SKM-1 treated with dmso at 0.1 percent for 144 hours (cell line): ENCODE data around the gene CCDC107.
A peak's percentile ranks its signal among the peaks of the same experiment; 100 is the strongest.
"Not testable (repeated sequence)": the region's sequence is repeated elsewhere in the genome, so short reads cannot be mapped to it uniquely, and the experiment has no call there.

Experiments used
- DNase-seq: peaks from one replicate; lab custom pipeline; 2025; ENCODE audit not compliant: unreplicated experiment; lab: John Stamatoyannopoulos, UW

The CCDC107 gene

GRCh38 chr9:35637427-35637955 is 20.6 kb upstream of the CCDC107 start:
- not testable (repeated sequence) for DNase-seq

GRCh38 chr9:35638751-35639150 is 19.3 kb upstream of the CCDC107 start:
- not testable (repeated sequence) for DNase-seq

- not testable (repeated sequence) for DNase-seq
These were observed 18.9 kb upstream of the CCDC107 start for GRCh38 chr9:35639225-35639624.

DNA sequence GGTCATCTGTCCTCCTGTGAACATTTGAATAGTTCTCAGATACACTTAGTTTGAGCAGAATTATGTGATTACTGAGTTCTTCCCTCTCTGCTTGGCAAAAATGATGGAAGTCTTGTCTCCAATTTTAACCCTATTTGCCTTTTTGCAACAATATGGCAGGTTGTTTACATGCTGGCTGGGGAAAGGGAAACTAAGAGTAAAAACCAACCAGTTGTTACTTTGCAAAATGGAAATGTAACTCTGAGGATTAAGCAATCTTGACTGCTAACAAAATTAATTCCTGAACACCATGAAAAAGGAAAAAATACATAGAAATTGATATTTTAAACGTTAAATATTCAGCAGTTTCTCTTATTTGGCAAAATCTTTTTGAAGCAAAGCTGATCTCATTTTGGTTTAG is 18.5 kb upstream of the CCDC107 start:
- DNase-seq = no peak

DNA sequence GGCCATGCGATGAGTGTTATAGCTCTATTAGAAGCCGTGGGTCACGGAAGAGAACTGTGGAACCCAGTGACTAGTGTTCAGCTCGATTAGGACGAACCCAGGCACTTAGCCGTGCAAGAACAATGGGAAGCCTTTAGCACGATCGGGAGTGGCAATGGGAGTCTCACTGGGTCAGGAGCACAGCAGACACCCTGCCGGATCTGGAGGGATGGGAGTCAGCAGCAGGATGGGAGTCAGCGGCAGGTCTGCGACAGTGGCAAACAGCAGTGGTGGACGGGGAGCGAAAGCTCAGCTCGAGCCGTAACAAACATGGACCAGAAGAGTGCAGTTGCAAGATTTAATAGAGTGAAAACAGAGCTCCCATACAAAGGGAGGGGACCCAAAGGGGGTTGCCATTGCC is 17.7 kb upstream of the CCDC107 start:
- not testable (repeated sequence) for DNase-seq

GRCh38 chr9:35641478-35641877 is 16.6 kb upstream of the CCDC107 start:
- DNase-seq = not testable (repeated sequence)

DNA sequence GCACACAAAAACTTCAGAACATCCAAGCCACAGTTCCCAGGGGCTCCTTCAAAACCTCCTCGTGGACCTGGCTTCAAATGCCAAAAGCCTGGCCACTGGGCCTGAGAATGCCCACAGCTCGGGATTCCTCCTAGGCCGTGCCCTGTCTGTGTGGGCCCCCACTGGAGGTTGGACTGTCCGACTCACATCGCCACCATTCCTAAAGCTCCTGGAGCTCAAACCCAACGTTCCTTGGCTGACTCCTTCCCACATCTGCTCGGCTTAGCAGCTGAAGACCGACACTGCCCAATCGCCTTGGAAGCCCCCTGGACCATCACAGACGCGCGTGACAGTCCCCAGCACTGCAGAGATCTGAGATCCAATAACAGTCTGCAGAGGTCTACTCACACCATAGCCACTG is 15.0 kb upstream of the CCDC107 start:
- no peak for DNase-seq

DNA sequence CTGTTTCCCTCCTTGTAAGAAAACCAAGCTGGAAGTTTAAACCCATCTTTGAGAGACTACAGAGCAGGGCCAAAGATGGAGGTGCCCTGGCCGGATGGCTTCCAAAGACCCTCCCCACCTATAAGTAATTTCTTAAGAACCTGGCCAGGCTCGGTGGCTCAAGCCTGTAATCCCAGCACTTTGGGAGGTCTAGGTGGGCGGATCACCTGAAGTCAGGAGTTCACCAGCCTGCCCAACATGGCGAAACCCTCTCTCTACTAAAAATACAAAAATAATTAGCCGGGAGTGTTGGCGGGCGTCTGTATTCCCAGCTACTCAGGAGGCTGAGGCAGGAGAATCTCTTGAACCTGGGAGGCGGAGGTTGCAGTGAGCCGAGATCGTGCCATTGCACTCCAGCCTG is 12.4 kb upstream of the CCDC107 start:
- DNase-seq = not testable (repeated sequence)

- no peak for DNase-seq
These were observed 11.9 kb upstream of the CCDC107 start for GRCh38 chr9:35646153-35646532.

GRCh38 chr9:35646533-35647265 is 11.4 kb upstream of the CCDC107 start:
- DNase-seq = peak; percentile 78

DNA sequence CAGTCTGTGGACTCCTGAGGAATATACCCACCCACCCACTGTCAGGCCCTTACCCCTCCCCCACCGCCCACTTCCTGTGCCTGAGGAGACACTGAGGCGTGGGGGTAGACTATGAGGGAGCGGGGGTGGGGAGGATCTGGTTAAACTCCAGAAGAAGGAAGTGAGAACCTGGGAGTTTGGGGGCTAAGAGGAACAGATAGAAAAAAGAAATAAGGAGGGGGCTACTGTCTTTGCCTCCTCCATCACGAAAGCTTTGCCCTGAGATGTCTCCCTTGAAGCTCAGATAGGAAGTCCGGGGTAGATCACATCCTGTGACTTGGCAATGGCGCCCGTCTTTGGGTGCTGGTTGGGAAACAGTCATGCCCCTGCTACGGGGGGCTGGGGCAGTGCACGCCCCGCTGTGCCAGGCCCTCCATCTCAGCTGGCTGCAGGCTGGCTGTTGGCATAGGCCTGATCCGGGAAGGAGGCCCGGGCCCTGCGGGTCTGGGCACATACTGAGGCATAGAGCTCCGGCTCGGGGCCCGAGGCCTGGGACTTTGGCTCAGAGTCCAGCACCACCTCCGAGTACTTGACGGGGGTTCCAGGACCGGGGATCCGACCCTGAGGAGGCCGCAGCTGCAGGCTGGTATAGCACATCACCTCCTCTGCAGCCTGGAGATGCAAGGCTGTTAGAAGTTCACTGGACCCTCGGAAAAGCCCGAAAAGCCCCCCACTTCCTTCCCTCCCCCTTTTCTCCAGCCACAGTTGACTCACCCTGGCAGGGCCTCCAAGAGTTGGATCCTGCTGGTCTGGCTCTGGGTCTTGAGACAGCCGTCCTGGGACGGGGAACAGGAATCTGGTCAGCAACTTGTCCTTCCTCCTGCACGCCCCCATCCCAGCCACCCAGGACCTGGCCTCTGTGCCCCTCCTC is 8.4 kb upstream of the CCDC107 start:
- DNase-seq = peak; percentile 24

GRCh38 chr9:35650341-35651158 is 7.5 kb upstream of the CCDC107 start, which contains the start of gene SIT1:
SIT1 (minus strand) TSS chr9:35650931; CDS start chr9:35650853, 78 bp downstream.
- DNase-seq = no peak

DNA sequence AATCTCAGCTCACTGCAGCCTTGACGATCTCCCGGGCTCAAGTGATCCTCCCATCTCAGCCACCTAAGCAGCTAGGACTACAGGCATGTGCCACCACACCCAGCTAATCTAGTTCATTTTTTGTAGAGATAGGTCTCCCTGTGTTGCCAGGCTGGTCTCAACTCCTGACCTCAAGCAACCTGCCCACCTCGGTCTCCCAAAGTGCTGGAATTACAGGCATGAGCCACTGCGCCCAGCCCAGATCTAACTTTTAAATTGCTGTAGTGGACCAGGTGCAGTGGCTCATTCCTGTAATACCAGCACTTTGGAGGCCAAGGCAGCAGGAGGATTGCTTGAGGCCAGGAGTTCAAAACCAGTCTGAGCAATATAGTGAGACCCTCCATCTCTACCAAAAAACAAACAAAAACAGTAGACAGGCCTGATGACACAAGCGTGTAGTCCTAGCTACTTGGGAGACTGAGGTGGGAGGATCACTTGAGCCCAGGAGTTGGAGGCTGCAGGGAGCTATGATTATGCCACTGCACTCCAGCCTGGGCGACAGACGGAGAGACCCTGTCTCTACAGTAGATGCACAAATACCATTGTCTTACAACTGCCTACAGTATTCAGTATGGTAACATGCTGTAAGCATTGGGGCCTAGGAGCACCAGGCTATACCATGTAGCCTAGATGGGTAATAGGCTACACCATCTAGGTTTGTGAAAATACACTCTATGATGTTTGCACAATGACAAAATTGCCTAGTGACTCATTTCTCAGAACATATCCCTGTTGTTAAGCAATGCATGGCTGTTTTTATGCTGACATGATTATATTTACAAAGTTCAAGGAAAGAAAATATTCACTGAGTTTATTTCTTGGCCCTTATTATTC is 5.9 kb upstream of the CCDC107 start:
- DNase-seq = no peak

DNA sequence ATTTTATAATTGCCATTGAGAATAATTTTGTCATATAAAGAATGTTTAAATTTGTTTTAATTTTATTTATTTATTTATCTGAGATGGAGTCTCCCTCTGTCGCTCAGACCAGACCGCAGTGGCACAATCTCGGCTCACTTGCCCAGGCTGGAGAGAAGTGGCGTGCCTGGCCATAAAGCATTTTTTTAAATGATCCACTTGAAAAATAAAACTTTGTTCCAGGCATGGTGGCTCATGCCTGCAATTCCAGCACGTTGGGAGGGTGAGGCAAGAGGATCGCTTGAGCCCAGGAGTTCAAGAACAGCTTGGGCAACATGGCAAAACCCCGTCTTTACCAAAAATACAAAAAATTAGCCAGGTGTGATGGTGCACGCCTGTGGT is 5.3 kb upstream of the CCDC107 start:
- no peak for DNase-seq

- no peak for DNase-seq
These were observed 4.5 kb upstream of the CCDC107 start for GRCh38 chr9:35653611-35654010.

GRCh38 chr9:35656348-35656747 is 1.7 kb upstream of the CCDC107 start:
- no peak for DNase-seq

DNA sequence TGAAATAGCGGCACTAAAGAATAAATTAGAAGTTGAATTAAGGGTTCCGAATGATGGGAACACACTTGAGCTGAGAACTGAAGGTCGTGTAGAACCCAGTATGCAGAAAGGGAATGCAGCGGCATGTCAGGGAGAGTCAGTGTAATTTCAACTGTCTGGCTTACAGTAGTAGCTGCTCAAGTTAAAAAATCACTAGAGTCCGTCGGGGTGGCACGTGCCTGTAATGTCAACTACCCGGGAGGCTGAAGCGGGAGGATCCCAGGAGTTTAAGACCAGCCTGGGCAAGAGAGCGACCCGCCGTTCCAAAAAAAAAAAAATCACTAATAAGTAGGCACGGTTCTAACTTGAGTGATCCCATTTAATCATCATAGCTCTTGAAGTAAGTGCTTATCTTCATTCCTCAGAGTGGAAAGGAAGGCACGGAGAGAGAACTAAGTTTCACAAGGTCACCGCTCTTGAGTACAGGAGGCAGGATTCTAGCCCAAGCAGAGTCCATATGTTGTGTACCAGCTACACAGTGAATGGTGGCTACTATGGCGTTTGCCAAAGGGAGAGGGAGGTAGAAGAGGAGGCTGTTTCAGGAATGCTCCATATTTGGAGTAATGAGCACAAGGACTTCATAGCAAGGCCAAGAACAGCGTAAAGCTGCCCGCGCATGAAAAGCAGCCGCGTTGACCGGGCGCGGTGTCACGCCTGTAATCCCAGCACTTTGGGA is 1.1 kb upstream of the CCDC107 start:
- no peak for DNase-seq

GRCh38 chr9:35657546-35658136 is 451 bp upstream of the CCDC107 start, which contains the start of gene RMRP:
RMRP (minus strand) TSS chr9:35658019.
- peak; percentile 97 for DNase-seq

- no peak for DNase-seq
These were observed 802 bp downstream of the CCDC107 start for GRCh38 chr9:35658968-35659220.
